GM20431 (cell line): ENCODE results near the gene SGMS1.
"Not testable (repeated sequence)": the region's sequence is repeated elsewhere in the genome, so short reads cannot be mapped to it uniquely, and the experiment has no call there.

ENCODE experiments used
- in situ Hi-C: fragments of 300-500 bp; cut with MseI, MboI; formaldehyde crosslinking; loops from one replicate; pipeline ENCODE4 v1.15.0; 2020; ENCODE audit warnings: low sequenced_read_pairs; ENCODE audit not compliant: unreplicated experiment

The SGMS1 gene

DNA sequence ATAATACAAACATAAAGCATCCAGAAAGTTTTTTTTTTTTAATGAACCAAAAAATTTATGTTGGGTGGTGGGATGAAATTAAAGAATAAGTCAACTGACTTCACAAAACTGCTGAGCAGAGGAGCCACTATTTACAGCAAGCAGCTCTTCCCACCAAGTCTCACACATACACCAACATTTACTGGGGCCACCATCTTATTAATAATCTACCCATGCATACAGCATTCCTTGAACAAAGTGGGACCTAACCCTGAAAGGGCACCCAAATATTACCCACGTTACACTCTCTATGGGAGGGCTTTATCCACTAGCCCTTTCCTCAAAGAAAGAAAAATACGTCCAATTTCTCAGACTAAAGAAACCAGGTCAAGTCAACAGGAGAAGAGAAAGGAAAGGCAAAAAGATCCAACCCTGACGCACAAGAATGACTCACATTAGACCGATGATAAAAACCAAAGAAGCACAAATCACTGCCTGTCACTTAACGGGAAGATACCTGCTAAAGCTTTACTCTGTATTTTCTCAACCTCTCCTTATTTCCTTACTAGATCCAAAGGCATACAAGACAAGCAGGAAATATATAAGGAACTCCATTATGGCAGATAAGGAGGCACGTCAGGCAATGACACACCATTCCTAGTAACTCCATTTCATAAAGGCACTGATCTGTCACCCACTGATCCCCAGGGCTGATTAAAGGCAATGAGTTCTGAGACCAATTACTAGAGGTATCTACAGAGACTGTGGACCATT is 230.6 kb downstream of the SGMS1 start:
- in situ Hi-C loops = no loop called here

DNA sequence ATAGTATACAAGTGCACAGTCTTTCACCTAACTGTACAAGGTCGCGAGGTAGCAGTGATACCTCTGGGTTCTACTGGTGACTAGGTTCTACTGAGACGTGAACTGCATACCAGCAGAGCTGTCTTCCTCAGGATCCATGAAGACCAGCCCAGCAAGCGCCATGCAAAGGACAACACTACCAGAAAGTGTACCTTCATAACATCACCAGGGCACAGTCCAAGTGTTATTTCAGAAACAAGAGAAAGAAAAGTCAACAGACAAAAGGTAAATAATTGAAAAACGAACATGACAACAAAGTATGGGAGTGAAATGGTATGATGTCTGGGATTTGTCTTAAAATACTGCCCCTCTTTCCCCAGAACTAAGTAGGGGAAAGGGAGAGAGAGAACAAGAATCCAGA is 231.3 kb downstream of the SGMS1 start:
- in situ Hi-C loops = no loop called here

DNA sequence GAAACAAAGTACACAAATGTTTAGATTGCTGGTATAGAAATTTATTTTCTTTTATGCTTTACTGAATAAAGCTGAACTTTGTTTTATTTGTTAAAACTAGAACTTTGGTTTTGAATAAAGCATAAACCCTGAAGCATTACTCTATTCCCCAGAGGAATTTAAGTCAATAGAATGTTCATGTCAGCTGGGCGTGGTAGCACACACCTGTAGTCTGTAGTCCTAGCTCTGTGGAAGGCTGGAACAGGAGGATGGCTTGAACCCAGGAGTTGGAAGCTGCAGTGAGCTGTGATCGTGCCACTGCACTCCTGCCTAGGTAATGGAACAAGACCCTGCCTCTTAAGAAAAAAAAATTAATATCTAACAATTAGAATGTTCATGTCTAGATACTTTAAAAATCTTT is 233.5 kb downstream of the SGMS1 start:
- in situ Hi-C loops = no loop called here

DNA sequence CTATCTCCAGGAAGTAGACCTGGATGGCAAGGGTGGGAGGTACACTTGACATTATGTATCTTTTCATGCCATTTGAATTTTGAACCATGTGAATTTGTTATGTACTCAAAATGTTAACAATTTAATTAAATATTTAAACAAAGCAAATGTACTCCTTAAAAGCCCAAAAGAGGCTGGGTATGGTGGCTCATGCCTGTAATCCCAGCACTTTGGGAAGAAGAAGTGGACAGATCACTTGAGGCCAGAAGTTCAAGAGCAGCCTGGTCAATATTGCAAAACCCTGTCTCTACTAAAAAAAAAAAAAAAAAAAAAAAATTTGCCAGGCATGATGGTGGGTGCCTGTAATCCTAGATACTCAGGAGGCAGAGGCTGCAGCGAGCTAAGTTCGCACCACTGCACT is 235.6 kb downstream of the SGMS1 start:
- in situ Hi-C loops = no loop called here

DNA sequence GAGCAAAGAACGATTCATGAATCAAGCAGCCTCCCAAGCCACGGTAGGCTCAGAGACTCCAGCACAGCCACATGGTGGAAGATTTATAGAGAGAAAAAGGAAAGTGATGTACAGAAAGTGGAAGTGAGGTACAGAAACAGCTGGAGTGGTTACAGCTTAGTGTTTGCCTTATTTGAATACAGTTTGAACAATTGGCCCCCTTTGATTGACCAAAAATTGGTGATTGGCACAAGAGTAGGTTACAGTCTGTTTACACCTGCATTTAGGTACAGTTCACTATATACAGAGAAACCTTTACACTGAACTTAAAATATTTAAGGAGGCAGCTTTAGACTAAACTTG is 236.1 kb downstream of the SGMS1 start:
- in situ Hi-C loops = no loop called here

DNA sequence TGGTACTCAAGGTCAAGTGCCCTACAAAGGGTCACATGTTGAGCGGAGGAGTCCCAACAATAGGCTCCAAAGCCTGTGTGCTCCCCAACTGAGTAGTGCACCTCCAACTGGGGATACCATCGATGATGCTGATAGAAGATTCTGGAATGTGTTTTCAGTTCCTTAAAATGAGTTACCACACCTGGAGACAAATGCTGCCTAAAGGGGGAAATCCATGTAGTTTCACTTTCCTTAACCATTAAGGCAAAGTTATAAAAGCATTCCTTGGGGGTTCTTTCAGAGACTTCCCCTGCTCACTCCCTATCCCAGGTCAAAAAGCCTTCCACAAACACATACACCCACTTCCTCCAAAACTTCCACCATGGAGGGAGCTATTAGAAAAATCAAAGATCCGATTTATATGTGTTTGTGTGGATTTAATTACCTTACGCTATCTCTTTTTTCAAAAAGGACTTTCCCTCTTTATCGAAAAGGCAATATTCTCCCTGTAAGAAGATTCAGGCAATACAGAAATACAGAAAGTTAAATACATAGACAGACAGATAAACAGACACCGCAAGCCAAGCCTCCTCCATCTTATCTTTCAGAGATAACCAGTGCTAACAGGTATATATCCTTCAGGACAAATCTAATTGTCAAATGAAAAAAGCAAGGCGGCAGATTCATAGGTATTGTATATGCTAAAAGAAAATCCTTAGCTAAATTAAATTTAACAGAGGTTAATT is 236.6 kb downstream of the SGMS1 start:
- in situ Hi-C loops = no loop called here

DNA sequence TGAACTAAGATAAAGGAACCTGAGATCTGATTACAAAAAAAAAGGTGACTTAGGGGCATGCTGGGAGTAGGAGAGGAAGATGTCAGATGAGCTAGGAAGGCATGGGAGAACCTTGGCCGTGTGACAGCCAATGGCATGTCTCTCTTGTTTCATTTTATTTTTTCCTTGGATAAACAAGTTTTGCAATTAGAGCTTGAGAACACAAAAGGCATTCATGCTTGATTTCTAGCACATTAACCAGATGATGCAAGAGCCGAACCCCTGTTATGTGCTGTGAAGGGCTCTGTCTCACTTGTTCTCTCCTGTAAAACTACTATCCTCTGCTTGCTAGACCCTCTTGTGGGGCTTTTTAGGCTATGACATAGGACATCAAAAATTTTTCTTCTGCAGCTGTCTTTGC is 238.1 kb downstream of the SGMS1 start:
- in situ Hi-C loops = no loop called here

DNA sequence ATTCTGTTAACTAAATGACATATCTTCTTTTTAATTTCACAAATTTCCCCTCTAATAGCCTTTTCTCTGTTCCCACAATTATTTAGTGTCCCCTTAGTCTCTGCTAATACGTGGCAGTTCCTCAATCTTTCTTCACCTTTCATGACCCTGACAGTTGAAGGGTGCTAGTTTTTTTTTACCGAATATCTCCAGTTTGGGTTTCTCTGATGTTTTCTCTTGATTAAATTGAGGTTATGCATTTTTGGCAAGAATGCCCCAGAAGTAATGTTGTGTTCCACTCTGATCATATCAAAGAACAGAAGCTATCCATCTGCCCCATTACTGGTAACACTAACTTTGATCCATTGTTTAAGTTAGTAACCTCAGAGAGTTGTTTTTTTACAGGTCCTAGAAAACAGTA is 238.9 kb downstream of the SGMS1 start:
- in situ Hi-C loops = no loop called here

DNA sequence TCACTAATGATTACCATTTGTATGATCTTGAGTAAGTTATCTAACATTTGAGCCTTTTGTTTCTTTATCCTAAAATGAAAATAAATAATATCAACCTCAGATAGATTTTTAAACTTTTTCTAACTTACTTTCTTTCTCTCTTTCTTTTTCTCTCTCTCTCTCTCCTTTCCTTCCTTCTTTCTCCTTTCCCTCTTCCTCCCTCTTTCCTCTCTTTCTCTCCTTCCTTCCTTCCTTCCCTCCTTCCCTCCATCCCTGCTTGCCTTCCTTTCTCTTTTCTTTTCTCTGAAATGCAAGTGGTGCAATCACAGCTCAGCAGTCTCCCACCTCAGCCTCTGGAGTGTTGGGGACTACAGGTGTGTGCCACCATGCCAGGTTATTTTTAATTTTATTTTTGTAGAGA is 239.5 kb downstream of the SGMS1 start:
- in situ Hi-C loops = no loop called here

DNA sequence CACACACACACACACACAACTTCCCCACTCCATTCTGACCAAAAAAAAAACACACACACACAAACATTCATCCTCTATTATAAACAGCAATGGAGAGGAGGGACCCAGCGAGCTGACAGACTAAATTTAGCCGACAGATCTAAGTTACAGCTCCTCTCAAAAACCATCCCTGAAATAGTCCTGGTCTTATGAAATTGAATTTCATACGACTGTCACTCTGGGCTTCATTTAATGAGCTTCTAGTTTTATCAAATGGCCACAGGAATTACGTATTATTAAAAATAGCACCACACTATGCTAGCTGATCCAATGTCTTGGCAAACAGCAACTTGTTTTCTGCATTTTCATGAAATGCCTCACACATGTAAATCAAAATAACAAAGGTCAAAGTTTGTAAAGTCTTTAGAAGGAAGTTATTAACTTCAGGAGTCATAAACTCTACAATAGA is 241.2 kb downstream of the SGMS1 start:
- in situ Hi-C loops = no loop called here

DNA sequence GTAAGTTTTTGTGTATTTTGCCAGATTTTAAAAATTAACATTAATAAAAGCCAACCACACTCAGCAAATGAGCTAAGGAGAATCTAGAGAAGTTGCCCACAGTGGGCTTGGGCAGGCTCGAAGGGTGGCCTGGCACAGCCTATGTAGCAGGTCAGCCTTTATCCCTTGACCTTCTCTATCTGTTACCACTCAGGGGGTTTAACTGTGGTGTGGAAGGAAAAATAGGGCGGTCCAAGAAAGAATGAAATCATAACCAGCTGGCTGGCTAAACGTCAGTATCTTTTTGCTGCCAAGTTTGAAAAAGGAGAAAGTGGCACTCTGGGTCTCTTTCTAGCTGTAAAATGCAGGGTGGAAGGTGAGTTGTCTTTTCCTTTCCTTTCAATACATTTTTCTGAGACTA is 242.1 kb downstream of the SGMS1 start:
- in situ Hi-C loops = no loop called here

DNA sequence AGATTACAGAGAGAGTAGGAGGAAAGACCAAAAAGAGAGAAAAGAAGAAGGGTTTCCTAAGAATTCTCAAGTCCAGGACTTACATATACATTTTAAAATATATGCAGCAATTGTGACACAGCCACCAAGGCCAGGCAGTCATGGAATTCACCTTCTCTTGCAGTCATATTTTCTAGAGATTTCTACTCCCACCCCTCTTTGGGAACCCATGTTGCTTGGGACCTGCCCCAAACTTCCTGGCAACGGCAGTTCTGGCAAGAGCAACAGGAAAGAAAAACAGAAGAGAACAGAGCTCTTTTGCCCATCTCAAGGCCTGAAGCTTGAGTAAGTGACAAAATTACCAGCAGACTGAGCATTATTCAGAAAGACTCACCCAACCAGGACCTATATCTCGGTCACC is 244.1 kb downstream of the SGMS1 start:
- in situ Hi-C loops = no loop called here

DNA sequence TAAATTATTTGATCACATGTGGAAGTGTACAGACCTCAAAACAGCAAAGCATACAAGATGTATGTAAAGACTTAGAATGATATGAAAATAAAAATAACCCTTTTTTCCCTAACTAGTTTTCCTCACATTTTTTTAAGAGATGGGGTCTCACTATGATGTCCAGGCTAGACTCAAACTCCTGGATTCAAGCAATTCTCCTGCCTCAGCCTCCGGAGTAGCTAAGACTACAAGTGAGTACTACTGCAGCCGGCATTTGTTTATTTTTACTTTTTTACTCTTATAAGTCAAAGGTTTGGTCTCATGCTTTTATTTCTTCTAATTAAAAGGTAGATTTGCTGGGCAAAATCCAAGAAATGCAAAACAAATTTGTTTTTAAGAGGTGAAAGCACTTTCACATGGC is 248.0 kb downstream of the SGMS1 start:
- in situ Hi-C loops = no loop called here

DNA sequence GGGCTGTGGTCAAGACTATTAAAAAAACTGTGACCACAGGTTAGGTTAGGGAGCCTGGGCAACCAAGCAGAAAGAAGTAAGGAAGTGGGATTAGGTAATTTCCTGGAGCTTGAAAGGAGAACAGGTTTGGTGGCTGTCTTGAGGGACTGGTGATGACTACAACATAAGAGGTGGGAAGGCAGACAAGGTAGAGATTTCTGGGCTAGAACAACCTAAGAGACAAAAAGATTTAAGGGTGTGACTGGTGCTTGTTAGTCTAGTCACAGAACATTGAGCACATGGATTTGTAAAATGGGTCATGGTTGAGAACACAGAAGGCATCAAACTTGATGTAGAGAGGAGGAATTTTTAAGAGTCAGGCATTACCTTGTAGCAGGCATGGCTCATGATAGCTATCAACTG is 248.7 kb downstream of the SGMS1 start:
- in situ Hi-C loops = no loop called here

DNA sequence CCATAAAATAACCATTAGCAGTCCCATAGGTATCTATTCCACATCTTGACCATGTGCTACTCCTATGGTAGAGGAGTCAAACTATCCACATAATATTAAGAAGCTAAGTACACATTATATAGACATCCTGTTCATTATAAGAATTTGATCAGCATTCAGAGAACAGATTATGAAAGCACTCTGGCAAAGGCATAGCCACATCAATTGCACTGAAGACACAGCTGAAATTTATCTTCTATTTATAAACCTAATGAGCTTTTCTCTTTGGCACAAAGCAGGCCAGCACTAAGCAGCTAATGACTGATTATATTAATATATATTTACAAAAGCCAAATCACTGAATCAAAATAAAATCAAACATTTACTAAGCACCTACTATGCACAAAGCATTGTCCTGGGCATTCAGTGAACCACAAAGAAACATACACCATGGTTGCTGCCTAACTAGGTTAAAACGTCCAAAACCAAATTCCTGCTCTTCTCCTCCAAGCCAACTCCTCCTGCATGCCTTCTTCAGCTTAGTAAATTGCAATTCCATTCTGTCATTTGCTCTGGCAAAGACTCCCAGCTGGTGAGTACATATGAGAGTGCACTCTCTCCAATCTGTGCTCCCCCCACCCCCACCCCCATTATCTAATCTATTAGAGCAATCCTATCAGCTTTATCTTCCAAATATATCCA is 249.8 kb downstream of the SGMS1 start:
- in situ Hi-C loops = no loop called here

DNA sequence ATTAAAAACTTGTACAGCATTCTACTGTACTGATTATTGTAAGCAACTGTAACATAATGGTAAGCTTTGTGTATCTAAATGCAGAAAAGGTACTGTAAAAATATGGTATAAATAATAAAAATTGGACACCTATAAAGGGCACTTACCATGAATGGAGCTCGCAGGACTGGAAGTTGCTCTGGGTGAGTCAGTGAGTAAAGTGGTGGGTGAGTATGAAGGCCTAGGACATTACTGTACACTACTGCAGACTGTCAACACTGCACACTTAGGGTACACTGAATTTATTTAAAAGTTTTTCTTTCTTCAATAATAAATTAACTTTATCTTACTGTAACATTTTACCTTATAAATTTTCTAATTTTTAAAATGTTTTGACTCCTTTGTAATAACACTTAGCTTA is 253.8 kb downstream of the SGMS1 start:
- in situ Hi-C loops = no loop called here

DNA sequence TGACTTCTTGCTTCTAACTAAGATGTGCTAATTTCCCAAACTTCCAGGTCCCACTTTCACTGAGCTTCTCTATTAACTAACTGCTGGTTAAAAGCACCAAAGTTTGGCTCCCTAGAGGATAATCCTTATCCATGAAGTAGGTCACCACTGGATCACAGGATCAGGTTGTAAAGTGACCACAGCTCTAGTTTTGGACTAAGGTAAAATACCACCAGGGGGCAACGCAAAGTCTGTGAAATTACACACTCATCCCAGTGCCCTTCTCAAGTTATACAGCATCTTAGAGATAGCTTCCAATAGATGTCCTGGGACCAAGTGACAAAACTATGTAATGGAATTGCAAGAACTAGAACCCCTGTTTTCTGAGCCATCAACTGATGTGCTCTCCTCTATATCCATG is 256.0 kb downstream of the SGMS1 start:
- in situ Hi-C loops = no loop called here

DNA sequence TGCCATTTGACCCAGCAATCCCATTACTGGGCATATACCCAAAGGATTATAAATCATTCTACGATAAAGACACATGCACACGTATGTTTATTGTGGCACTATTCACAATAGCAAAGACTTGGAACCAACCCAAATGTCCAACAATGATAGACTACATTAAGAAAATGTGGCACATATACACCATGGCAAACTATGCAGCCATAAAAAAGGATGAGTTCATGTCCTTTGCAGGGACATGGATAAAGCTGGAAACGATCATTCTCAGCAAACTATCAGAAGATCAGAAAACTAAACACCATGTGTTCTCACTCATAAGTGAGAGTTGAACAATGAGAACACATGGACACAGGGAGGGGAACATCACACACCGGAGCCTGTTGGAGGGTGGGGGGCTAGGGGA is 257.3 kb downstream of the SGMS1 start:
- in situ Hi-C loops = not testable (repeated sequence)

DNA sequence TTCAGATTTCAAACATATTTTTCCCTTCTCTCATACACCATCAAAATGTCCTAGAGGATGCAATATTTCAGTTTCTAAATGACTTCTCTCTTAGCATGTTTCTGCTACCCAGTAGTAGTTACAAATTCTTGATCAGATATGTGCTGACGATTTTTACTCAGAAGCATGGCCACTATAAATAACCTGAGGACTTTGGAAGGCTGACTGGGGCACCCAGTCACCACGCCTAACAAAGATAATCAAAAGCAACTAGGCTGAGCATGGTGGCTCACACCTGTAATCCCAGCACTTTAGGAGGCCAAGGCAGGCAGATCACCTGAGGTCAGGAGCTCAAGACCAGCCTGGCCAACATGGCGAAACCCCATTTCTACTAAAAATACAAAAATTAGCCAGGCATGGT is 259.0 kb downstream of the SGMS1 start:
- in situ Hi-C loops = not testable (repeated sequence)

DNA sequence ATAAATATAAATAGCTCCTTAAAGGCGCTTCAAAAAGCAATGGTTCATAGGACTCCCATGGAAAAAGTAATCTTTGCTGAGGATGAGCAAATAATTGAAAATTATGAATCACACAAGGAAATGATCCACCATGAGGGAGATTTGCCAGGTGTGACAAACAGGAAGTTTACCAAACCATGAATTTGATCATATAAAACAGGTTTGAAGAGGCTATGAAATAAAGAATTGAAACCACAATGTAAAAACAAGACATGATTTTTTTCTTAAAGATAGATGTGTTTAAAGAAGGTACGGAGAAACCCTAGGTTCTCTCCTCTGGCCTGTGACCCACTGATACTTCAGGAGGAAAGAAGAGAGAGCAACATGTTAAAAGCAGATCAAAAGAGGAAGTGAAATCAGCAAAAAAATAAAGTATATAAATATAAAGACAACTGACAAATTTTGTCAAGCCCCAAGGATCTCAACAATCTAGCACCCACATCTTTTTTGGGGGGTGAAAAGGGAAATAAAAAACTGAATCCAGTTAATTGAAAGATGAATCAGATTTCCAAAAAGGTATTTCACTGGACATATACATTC is 261.1 kb downstream of the SGMS1 start:
- in situ Hi-C loops = no loop called here

DNA sequence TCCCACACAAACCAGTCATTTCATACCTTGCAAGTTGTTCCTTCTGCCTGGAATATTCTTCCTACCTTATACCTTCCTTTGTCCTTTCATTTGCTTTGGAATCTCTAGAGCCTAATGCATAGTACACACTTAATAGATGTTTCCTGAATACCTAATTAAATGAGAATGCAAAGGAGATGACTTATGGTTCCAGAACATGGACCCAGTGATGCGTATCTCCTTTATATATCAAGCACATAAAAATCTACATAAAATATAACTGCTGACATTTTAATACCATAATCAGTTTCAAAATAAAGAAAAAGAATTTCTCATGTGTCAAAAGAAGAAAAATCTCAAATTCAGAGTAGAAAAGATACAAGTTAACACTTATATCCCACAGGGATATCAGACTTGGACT is 261.8 kb downstream of the SGMS1 start:
- in situ Hi-C loops = no loop called here
